ENCODE measurements around the gene OCA2. TPM values are rescaled to one million over a fixed set of nuclear protein-coding genes. Genes with fewer than 3 reads are reported as not detected.

Gene OCA2
- polyA plus RNA-seq, 1 donor (not counting 4 experiments of a cell fraction or from before 2014, with no cell fraction given) = 0.05 TPM

- no peaks in the 10 kb centered on the region for H3K4me1 ChIP-seq (ENCODE audit: control insufficient read depth, extremely low read depth, insufficient read depth, low read length)
- no peaks in the 10 kb centered on the region for H3K27me3 ChIP-seq (ENCODE audit: control insufficient read depth, extremely low read depth, insufficient read depth, low read length)
- H3K4me3 ChIP-seq (ENCODE audit: control insufficient read depth in 2 of 3, extremely low read depth in 1 of 3, insufficient read depth in 2 of 3, low read depth in 1 of 3, low read length in 3 of 3) = no peak overlapping the region
- dilution Hi-C loops (cut with MboI; ENCODE audit: extremely low pct_ligation_motif_present, low sequenced_read_pairs) = no loop called here
- FAIRE-seq (no peak), DNase-seq (ENCODE audit: low read depth, low spot score) (no peak)
- H3K79me2 ChIP-seq (ENCODE audit: control insufficient read depth, insufficient read depth, low read length) = no peaks in the 10 kb centered on the region
- no peak overlapping the region for H3K4me2 ChIP-seq (ENCODE audit: control insufficient read depth, extremely low read depth, insufficient read depth, low read depth, low read length)
- H3K27ac ChIP-seq (ENCODE audit: control insufficient read depth, insufficient read depth, low read length) = no peak overlapping the region
- no peaks in the 10 kb centered on the region for H3K36me3 ChIP-seq (ENCODE audit: control insufficient read depth in 2 of 2, extremely low read depth in 1 of 2, insufficient read depth in 2 of 2, low read length in 2 of 2)
- H3K9me3 ChIP-seq (ENCODE audit: control insufficient read depth, low read depth, low read length) = no peaks in the 10 kb centered on the region
- H4K20me1 ChIP-seq (ENCODE audit: control insufficient read depth, extremely low read depth, insufficient read depth, low read length) = no peaks in the 10 kb centered on the region
- no peak overlapping the region for H3K9ac ChIP-seq (ENCODE audit: control insufficient read depth, extremely low read depth, insufficient read depth, low read length)
- TF ChIP-seq CTCF (optimal IDR thresholded peaks at IDR 0.05 in 1 of 3, IDR thresholded peaks at IDR 0.05 in 1 of 3, conservative IDR thresholded peaks at IDR 0.05 in 1 of 3; ENCODE audit: extremely low read depth in 1 of 3, insufficient read depth in 2 of 3, low read length in 3 of 3) = no peak
- TF ChIP-seq EZH2 (IDR thresholded peaks at IDR 0.05; ENCODE audit: low read length) = no peak
- no peak overlapping the region for H2AFZ ChIP-seq (ENCODE audit: control insufficient read depth, low read length)
- H3K9me1 ChIP-seq (ENCODE audit: control insufficient read depth, extremely low read depth, insufficient read depth, low read length) = no peaks in the 10 kb centered on the region
These were observed 166.5 kb downstream of the OCA2 start for GRCh38 chr15:27932600-27932999.

GRCh38 chr15:27928386-27928785, 170.7 kb downstream of the OCA2 start:
- Histone ChIP-seq H3K79me2 (ENCODE audit: control insufficient read depth, insufficient read depth, low read length) (no peaks in the 10 kb centered on the region), H3K4me3 (ENCODE audit: control insufficient read depth in 2 of 3, extremely low read depth in 1 of 3, insufficient read depth in 2 of 3, low read depth in 1 of 3, low read length in 3 of 3) (no peak overlapping the region), H3K9me1 (ENCODE audit: control insufficient read depth, extremely low read depth, insufficient read depth, low read length) (no peaks in the 10 kb centered on the region), H3K9ac (ENCODE audit: control insufficient read depth, extremely low read depth, insufficient read depth, low read length) (no peak overlapping the region), H3K9me3 (ENCODE audit: control insufficient read depth, low read depth, low read length) (no peaks in the 10 kb centered on the region), H3K27me3 (ENCODE audit: control insufficient read depth, extremely low read depth, insufficient read depth, low read length) (no peaks in the 10 kb centered on the region), H3K36me3 (ENCODE audit: control insufficient read depth in 2 of 2, extremely low read depth in 1 of 2, insufficient read depth in 2 of 2, low read length in 2 of 2) (no peaks in the 10 kb centered on the region), H3K27ac (ENCODE audit: control insufficient read depth, insufficient read depth, low read length) (no peak overlapping the region), H4K20me1 (ENCODE audit: control insufficient read depth, extremely low read depth, insufficient read depth, low read length) (no peaks in the 10 kb centered on the region), H2AFZ (ENCODE audit: control insufficient read depth, low read length) (no peak overlapping the region), H3K4me2 (ENCODE audit: control insufficient read depth, extremely low read depth, insufficient read depth, low read depth, low read length) (no peak overlapping the region), H3K4me1 (ENCODE audit: control insufficient read depth, extremely low read depth, insufficient read depth, low read length) (no peaks in the 10 kb centered on the region)
- no peak for DNase-seq (ENCODE audit: low read depth, low spot score)
- dilution Hi-C loops (cut with MboI; ENCODE audit: extremely low pct_ligation_motif_present, low sequenced_read_pairs) = no loop called here
- FAIRE-seq = no peak
- TF ChIP-seq CTCF (optimal IDR thresholded peaks at IDR 0.05 in 1 of 3, IDR thresholded peaks at IDR 0.05 in 1 of 3, conservative IDR thresholded peaks at IDR 0.05 in 1 of 3; ENCODE audit: extremely low read depth in 1 of 3, insufficient read depth in 2 of 3, low read length in 3 of 3) (no peak), EZH2 (IDR thresholded peaks at IDR 0.05; ENCODE audit: low read length) (no peak)
